Pancreas (tissue), 10 donors: ENCODE results near the gene ZBTB44. TPM values are rescaled to one million over a fixed set of nuclear protein-coding genes. Genes with fewer than 3 reads are reported as not detected.
"Not testable (repeated sequence)": the region's sequence is repeated elsewhere in the genome, so short reads cannot be mapped to it uniquely, and the experiment has no call there.

Source experiments
- ATAC-seq, 4 donors: fragments of 200-7000 bp; cut with Tn5 transposase; one replicate each; pipeline versions ENCODE4 v1.8.0 to v1.9.1; 2020; ENCODE audit warnings: mild to moderate bottlenecking in 4 of 4, moderate library complexity in 4 of 4
- DNase-seq, 6 donors: peaks; one replicate each; pipeline ENCODE4 v3.0.0-alpha.2; 2020
- FAIRE-seq: peaks from 2 replicates; lab custom pipeline; 2012; peaks lifted over from hg19 to GRCh38; lab: Jason Lieb, UNC
- H3K27ac ChIP-seq, 4 donors: fragments of 200-600 bp; sonication (generic); 1 replicate in 3 of 4; 2 replicates in 1 of 4; pipeline versions ENCODE4 v1.5.0 to v1.8.0; 2020
- H3K27me3 ChIP-seq, 4 donors: fragments of 200-600 bp; one replicate each; pipeline ENCODE4 v1.8.0; 2021
- H3K36me3 ChIP-seq, 3 donors: fragments of 200-600 bp; sonication (generic) in 1 of 3; one replicate each; pipeline versions ENCODE4 v1.5.0 to v1.8.0; 2020 to 2021
- H3K4me1 ChIP-seq, 3 donors: fragments of 200-600 bp; one replicate each; pipeline ENCODE4 v1.8.0; 2021
- H3K4me3 ChIP-seq, 4 donors: fragments of 200-600 bp; sonication (generic) in 2 of 4; one replicate each; pipeline versions ENCODE4 v1.5.0 to v1.8.0; 2020 to 2021
- H3K9me3 ChIP-seq, 4 donors: fragments of 200-600 bp; one replicate each; pipeline ENCODE4 v1.8.0; 2021
- CTCF ChIP-seq, 4 donors: fragments of 200-600 bp; sonication (generic) in 3 of 4; IDR thresholded peaks; one replicate each; pipeline versions ENCODE4 v1.5.0 to v1.8.0; 2021; ENCODE audit warnings: antibody characterized with exemption in 4 of 4
- WGBS, 2 donors: extraction: QIAGEN DNeasy Blood & Tissue Kit; methylation state at CpG; one replicate each; pipeline ENCODE4 v1.1.7; 2013; 5-methylcytosine and 5-hydroxymethylcytosine counted together
- intact Hi-C, 3 donors: fragments of 100-400 bp; cut with DNase I; formaldehyde crosslinking; loops; one replicate each; pipeline versions ENCODE4 v1.11.1 to v1.14.2; 2022
- polyA plus RNA-seq, 2 donors: library from polyadenylated mRNA; stranded (reverse); fragments of 200-250 nt; gene quantifications; one replicate each; pipeline ENCODE4 v1.2.3, GENCODE V29; 2013
- total RNA-seq, 6 donors: library from RNA; stranded (reverse); fragmentation: NEBNext Ultra II Directional in 4 of 6; extraction: Animal tissue kit (Norgen Biotek cat#: 25700) in 4 of 6; gene quantifications; one replicate each; pipeline versions ENCODE4 v1.2.1 to v1.2.4, GENCODE V29; 2021 to 2023
- donor health status: healthy with polysubstance abuse.
- donor health status: DM: no; HTN: no; CAD: no; lungs with moderate emphysema.
- donor health status: DM: no; HTN: no; CAD: no.
- donor health status: control.
- donor health status: control.
- donor health status: Bipolar disorder and iron deficiency.
- donor health status: DM: yes; HTN: yes; CAD: no.
- donor health status: DM: no; HTN: no; CAD: no.
- donor health status: DM: no; HTN: no; CAD: no.
- donor health status: DM: yes; HTN: yes; CAD: no.

ZBTB44 gene
- total and polyA plus RNA-seq, 8 donors = 6.4 to 31.1 (median 18.1) TPM

DNA sequence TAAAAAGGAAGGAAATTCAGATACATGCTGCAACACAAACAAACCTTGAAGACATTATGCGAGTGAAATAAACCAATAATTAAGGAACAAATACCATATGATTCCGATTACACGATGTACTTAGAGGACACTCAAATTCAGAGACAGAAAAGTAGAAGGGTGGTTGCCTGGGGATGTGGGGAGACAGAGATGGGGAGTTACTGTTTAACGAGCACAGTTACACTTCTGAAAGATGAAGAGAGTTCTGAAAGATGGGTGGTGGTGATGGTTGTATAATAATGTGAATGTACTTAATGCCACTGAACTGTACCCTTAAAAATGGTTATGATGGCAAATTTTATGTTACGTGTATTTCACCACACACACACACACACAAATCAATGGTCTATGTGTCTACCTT is 14.7 kb downstream of the ZBTB44 start:
- Histone ChIP-seq H3K4me1 (peaks cover 0 to 6% (median 6%) of the 10 kb centered on the region in 3 donors), H3K36me3 (no peaks in the 10 kb centered on the region), H3K4me3 (no peak overlapping the region), H3K9me3 (no peaks in the 10 kb centered on the region), H3K27ac (no peak overlapping the region), H3K27me3 (no peaks in the 10 kb centered on the region)
- ATAC-seq (no peak), DNase-seq (no peak), FAIRE-seq (no peak)
- WGBS, 2 donors = 95 to 100% methylated on average over 5 of the region's 5 CpGs
- TF ChIP-seq CTCF (IDR thresholded peaks at IDR 0.05) = no peak
- intact Hi-C loops = no loop called here

DNA sequence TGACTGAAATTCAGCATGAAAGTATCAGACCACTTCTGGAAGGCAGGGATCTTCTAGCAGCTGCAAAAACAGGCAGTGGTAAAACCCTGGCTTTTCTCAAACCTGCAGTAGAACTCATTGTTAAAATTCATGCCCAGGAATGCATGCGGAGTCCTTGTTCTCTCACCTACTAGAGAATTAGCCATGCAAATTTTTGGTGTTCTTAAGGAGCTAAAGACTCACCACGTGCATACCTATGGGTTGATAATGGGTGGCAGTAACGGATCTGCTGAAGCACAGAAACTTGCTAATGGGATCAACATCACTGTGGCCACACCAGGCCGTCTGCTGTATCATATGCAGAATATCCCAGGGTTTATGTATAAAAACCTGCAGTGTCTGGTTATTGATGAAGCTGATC is 19.1 kb downstream of the ZBTB44 start:
- Histone ChIP-seq H3K4me3 (no peak overlapping the region), H3K9me3 (no peaks in the 10 kb centered on the region), H3K36me3 (no peaks in the 10 kb centered on the region), H3K27ac (no peak overlapping the region), H3K4me1 (peaks cover 0 to 6% (median 4%) of the 10 kb centered on the region in 3 donors), H3K27me3 (no peaks in the 10 kb centered on the region)
- no peak for DNase-seq
- TF ChIP-seq CTCF (IDR thresholded peaks at IDR 0.05) = no peak
- intact Hi-C loops = no loop called here
- ATAC-seq = no peak
- no peak for FAIRE-seq
- 85 to 88% methylated on average over 4 of the region's 4 CpGs for WGBS, 2 donors

DNA sequence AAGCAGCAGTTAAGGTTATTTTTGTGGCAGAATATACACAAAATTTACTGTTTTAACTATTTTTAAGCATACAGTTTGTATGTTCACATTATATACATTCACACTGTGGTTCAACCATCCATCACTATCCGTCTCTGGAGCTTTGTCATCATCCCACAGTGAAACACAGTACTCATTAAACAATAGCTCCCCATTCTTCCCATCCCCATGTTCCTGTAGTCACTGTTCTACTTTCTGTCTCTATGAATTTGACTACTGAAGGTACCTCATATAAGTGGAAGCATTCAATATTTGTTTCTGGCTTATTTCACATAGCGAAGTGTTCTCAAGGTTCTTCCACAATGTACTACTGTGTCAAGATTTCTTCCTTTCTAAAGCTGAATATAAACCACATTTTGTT is 32.6 kb downstream of the ZBTB44 start:
- ATAC-seq = no peak
- H3K9me3 ChIP-seq = no peaks in the 10 kb centered on the region
- DNase-seq = no peak
- no peaks in the 10 kb centered on the region for H3K4me1 ChIP-seq
- no peaks in the 10 kb centered on the region for H3K36me3 ChIP-seq
- no peaks in the 10 kb centered on the region for H3K27me3 ChIP-seq
- TF ChIP-seq CTCF (IDR thresholded peaks at IDR 0.05) = no peak
- no peak for FAIRE-seq
- H3K27ac ChIP-seq = no peak overlapping the region
- intact Hi-C loops = no loop called here
- H3K4me3 ChIP-seq = no peak overlapping the region
- 96 to 98% methylated on average over 2 of the region's 2 CpGs for WGBS, 2 donors

GRCh38 chr11:130281341-130281740 is 33.4 kb downstream of the ZBTB44 start:
- H3K36me3 ChIP-seq, intact Hi-C loops, H3K4me1 ChIP-seq, ATAC-seq, H3K27me3 ChIP-seq, DNase-seq, H3K9me3 ChIP-seq, FAIRE-seq, H3K27ac ChIP-seq, H3K4me3 ChIP-seq: not testable (repeated sequence)
- 96% methylated on average over 6 of the region's 6 CpGs for WGBS, 2 donors

GRCh38 chr11:130279989-130280388 is 34.7 kb downstream of the ZBTB44 start:
- H3K4me3 ChIP-seq = no peak overlapping the region
- no peaks in the 10 kb centered on the region for H3K4me1 ChIP-seq
- no peak for TF ChIP-seq CTCF (IDR thresholded peaks at IDR 0.05)
- WGBS, 2 donors = 81 to 86% methylated on average over 4 of the region's 4 CpGs
- FAIRE-seq (no peak), DNase-seq (no peak), ATAC-seq (no peak)
- no peaks in the 10 kb centered on the region for H3K27me3 ChIP-seq
- H3K9me3 ChIP-seq = no peaks in the 10 kb centered on the region
- intact Hi-C loops = no loop called here
- H3K36me3 ChIP-seq = no peaks in the 10 kb centered on the region
- H3K27ac ChIP-seq = no peak overlapping the region
